ENCODE data around the gene CUEDC1.
"Not testable (repeated sequence)": the region's sequence is repeated elsewhere in the genome, so short reads cannot be mapped to it uniquely, and the experiment has no call there.

The CUEDC1 gene

DNA sequence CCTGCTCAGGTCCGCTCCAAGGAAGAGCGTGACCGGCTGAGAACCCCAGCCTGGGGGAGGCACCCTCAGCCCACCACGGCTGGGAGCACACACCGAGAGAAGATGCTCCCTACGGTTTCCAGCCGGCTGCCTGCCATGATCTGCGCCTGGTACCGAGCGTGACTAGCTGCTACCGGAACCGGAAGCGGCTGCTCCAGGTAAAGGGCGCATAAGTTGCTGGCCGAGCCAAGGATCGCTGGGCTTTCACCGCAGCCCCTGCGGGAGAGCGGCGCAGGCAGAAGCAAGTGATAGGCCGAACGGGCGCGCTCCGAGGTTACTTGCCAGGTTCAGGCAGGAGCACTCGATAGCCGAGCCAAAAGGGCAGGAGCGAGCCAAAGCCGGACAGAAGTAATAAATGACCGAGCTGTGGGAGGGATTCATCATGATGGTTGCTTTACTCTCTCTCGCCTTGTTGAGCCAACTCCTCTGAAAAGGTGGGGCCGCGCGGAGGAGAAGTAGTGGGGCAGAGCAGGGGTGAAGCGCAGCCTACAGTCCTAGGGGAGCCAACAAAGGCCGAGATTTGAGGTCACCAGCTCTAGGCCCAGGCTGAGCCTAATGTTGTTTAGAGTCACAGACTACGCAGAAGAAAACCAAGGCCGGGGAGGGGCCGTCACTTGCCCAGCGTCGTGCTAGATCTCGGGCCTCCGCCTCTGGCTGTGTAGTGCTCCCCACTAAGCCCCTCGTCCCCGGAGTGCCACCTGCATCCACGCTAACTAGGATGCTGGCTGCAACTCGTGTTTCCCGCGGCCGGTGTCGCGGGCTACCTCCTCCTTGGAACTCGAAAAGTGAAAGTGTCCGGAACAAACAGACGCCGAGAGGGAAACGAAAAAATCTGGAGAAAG lies 105.1 kb downstream of the CUEDC1 start, which contains the start of gene MRPS23:
MRPS23 (minus strand) TSS at position 171 of the 881 bp plus-strand sequence; CDS start at position 137, 34 bp downstream.
- no peaks in the 10 kb centered on the region for H3K9me3 ChIP-seq (ENCODE audit: insufficient read depth, low read length)
- no peaks in the 10 kb centered on the region for H4K20me1 ChIP-seq (ENCODE audit: insufficient read depth, low read length)
- H2AFZ ChIP-seq (ENCODE audit: low read depth, low read length): peak within 1 kb of the TSS; percentile 73
- H3K79me2 ChIP-seq (ENCODE audit: low read length): peaks cover 41% of the 10 kb centered on the region
- peak within 1 kb of the TSS; percentile 68 for H3K27ac ChIP-seq (ENCODE audit: low read length)
- peak within 1 kb of the TSS; percentile 98 for H3K4me2 ChIP-seq (ENCODE audit: low read length)
- H3K4me3 ChIP-seq (ENCODE audit: low read length): peak within 1 kb of the TSS; percentile 77
- H3K36me3 ChIP-seq (replicated peaks; ENCODE audit: low read depth, low read length): peaks cover 11% of the 10 kb centered on the region
- no peaks in the 10 kb centered on the region for H3K27me3 ChIP-seq (ENCODE audit: low read depth, low read length)
- peak within 1 kb of the TSS; percentile 73 for H3K9ac ChIP-seq (ENCODE audit: low read length)
- H3K4me1 ChIP-seq (ENCODE audit: low read length): peaks cover 14% of the 10 kb centered on the region
- no peak for TF ChIP-seq EZH2phosphoT487 (IDR thresholded peaks at IDR 0.05; ENCODE audit: low read depth)
- TF ChIP-seq, protein P1, sequence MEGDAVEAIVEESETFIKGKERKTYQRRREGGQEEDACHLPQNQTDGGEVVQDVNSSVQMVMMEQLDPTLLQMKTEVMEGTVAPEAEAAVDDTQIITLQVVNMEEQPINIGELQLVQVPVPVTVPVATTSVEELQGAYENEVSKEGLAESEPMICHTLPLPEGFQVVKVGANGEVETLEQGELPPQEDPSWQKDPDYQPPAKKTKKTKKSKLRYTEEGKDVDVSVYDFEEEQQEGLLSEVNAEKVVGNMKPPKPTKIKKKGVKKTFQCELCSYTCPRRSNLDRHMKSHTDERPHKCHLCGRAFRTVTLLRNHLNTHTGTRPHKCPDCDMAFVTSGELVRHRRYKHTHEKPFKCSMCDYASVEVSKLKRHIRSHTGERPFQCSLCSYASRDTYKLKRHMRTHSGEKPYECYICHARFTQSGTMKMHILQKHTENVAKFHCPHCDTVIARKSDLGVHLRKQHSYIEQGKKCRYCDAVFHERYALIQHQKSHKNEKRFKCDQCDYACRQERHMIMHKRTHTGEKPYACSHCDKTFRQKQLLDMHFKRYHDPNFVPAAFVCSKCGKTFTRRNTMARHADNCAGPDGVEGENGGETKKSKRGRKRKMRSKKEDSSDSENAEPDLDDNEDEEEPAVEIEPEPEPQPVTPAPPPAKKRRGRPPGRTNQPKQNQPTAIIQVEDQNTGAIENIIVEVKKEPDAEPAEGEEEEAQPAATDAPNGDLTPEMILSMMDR (IDR thresholded peaks at IDR 0.05; ENCODE audit: low read depth, low read length): no peak

DNA sequence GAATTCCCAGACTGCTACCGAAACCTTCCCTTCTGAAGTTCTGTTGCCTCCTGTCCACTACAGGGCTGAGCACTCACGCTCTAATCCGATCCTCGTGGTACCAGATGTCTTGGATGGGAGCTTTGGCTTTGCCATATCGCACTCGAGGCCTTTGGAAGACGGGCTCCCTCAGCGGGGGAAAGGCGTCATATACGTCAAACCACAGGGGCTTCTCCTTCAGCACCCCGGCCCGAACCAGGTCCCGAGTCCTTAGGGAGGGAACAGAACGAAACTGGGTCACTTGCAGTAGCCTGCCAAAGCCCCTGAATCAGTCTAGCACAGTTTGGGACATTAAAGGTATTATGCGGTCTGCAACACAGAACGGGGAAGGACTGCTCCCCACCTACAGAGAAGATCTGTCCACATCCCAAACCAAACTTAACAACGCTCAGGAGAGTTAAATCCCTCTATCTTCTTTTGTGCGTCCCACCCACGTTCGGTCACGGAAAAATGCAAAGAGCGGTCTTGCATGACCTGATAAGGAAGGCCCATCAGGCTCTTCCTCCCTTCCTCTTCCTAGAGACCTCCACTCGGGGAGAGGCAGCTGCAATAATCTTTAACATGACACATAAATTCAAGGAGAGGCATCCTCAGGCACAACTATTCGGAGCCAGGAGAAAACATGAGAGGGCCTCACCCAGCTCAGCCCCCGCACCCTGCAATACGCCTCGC lies 105.9 kb downstream of the CUEDC1 start:
- Histone ChIP-seq H3K79me2 (ENCODE audit: low read length) (peaks cover 44% of the 10 kb centered on the region), H3K36me3 (replicated peaks; ENCODE audit: low read depth, low read length) (peaks cover 13% of the 10 kb centered on the region), H2AFZ (ENCODE audit: low read depth, low read length) (no peak overlapping the region), H3K4me2 (ENCODE audit: low read length) (peak overlapping the region; percentile 92), H3K4me3 (ENCODE audit: low read length) (peak overlapping the region; percentile 77), H3K4me1 (ENCODE audit: low read length) (peaks cover 14% of the 10 kb centered on the region), H3K27me3 (ENCODE audit: low read depth, low read length) (no peaks in the 10 kb centered on the region), H3K9me3 (ENCODE audit: insufficient read depth, low read length) (no peaks in the 10 kb centered on the region), H3K27ac (ENCODE audit: low read length) (peak overlapping the region; percentile 10), H3K9ac (ENCODE audit: low read length) (peak overlapping the region; percentile 52), H4K20me1 (ENCODE audit: insufficient read depth, low read length) (no peaks in the 10 kb centered on the region)
- no peak for TF ChIP-seq EZH2phosphoT487 (IDR thresholded peaks at IDR 0.05; ENCODE audit: low read depth)
- TF ChIP-seq, protein P1 (IDR thresholded peaks at IDR 0.05; ENCODE audit: low read depth, low read length): no peak

DNA sequence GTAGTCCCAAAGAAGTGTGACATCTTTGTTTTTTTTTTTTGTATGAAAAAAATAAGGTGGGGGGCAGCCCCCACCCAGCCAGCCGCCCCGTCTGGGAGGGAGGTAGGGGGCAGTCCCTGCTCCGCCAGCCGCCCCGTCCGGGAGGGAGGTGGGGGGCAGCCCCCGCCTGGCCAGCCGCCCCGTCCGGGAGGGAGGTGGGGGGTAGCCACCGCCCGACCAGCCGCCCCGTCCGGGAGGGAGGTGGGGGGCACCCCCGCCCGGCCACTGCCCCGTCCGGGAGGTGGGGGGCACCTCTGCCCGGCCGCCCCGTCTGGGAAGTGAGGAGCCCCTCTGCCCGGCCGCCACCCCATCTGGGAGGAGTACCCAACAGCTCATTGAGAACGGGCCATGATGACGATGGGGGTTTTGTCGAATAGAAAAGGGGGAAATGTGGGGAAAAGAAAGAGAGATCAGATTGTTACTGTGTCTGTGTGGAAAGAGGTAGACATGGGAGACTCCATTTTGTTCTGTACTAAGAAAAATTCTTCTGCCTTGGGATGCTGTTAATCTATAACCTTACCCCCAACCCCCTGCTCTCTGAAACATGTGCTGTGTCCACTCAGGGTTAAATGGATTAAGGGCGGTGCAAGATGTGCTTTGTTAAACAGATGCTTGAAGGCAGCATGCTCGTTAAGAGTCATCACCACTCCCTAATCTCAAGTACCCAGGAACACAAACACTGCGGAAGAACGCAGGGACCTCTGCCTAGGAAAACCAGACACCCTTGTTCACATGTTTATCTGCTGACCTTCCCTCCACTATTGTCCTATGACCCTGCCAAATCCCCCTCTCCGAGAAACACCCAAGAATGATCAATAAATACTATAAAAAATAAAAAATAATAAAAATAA lies 108.9 kb downstream of the CUEDC1 start:
- not testable (repeated sequence) for H3K4me2 ChIP-seq (ENCODE audit: low read length); H3K9me3 ChIP-seq (ENCODE audit: insufficient read depth, low read length); H3K27me3 ChIP-seq (ENCODE audit: low read depth, low read length); H3K27ac ChIP-seq (ENCODE audit: low read length); H2AFZ ChIP-seq (ENCODE audit: low read depth, low read length); H3K9ac ChIP-seq (ENCODE audit: low read length); H4K20me1 ChIP-seq (ENCODE audit: insufficient read depth, low read length); H3K4me3 ChIP-seq (ENCODE audit: low read length)
- Histone ChIP-seq H3K36me3 (replicated peaks; ENCODE audit: low read depth, low read length) (peaks cover 15% of the 10 kb centered on the region), H3K79me2 (ENCODE audit: low read length) (peaks cover 52% of the 10 kb centered on the region), H3K4me1 (ENCODE audit: low read length) (peaks cover 13% of the 10 kb centered on the region)

DNA sequence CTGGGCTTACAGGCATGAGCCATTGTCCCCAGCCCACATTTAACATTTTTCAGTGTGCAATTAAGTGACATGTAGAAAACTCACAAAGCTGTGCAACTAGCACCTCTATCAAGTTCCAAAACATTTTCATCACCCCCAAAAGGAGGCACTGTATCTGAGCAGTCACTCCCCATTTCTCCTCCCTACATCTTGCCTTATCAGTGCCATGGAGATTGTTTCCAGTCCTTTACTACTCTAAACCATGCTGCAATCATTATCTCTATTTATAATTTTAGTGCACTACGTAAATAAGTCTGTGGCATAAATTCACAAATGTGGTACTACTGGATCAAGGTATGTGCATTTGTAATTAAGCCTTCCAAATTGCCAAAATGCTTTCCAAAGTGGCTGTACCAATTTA lies 112.9 kb downstream of the CUEDC1 start:
- Histone ChIP-seq H3K4me2 (ENCODE audit: low read length) (no peak overlapping the region), H4K20me1 (ENCODE audit: insufficient read depth, low read length) (no peaks in the 10 kb centered on the region), H2AFZ (ENCODE audit: low read depth, low read length) (no peak overlapping the region), H3K79me2 (ENCODE audit: low read length) (peaks cover 17% of the 10 kb centered on the region), H3K4me1 (ENCODE audit: low read length) (no peaks in the 10 kb centered on the region), H3K27me3 (ENCODE audit: low read depth, low read length) (no peaks in the 10 kb centered on the region), H3K9me3 (ENCODE audit: insufficient read depth, low read length) (no peaks in the 10 kb centered on the region), H3K9ac (ENCODE audit: low read length) (no peak overlapping the region), H3K4me3 (ENCODE audit: low read length) (no peak overlapping the region), H3K36me3 (replicated peaks; ENCODE audit: low read depth, low read length) (peaks cover 38% of the 10 kb centered on the region), H3K27ac (ENCODE audit: low read length) (no peak overlapping the region)
- TF ChIP-seq, protein P1 (IDR thresholded peaks at IDR 0.05; ENCODE audit: low read depth, low read length): no peak
- no peak for TF ChIP-seq EZH2phosphoT487 (IDR thresholded peaks at IDR 0.05; ENCODE audit: low read depth)

Data from OCI-LY3 (cell line).